Neuron (in vitro differentiated cells): ENCODE results near the gene ICAM5.

ENCODE experiments used
- H2AFZ ChIP-seq: one replicate; pipeline ENCODE4 v1.6.1; 2013; ENCODE audit warnings: low read depth, mild to moderate bottlenecking, inconsistent platforms, low read length, moderate library complexity
- H3K27me3 ChIP-seq: one replicate; pipeline ENCODE4 v1.6.1; 2013; ENCODE audit warnings: low read length; ENCODE audit not compliant: insufficient read depth
- H3K36me3 ChIP-seq: one replicate; pipeline ENCODE4 v1.6.1; 2013; ENCODE audit warnings: low read length; ENCODE audit not compliant: insufficient read depth
- H3K4me1 ChIP-seq: one replicate; pipeline ENCODE4 v1.6.1; 2013; ENCODE audit warnings: low read length; ENCODE audit not compliant: insufficient read depth
- H3K4me3 ChIP-seq: 2 replicates; pipeline ENCODE4 v1.5.1; 2013; ENCODE audit warnings: mild to moderate bottlenecking, low read length, moderate library complexity
- H3K9me3 ChIP-seq: one replicate; pipeline ENCODE4 v1.6.1; 2013; ENCODE audit warnings: low read length

ICAM5 gene

DNA sequence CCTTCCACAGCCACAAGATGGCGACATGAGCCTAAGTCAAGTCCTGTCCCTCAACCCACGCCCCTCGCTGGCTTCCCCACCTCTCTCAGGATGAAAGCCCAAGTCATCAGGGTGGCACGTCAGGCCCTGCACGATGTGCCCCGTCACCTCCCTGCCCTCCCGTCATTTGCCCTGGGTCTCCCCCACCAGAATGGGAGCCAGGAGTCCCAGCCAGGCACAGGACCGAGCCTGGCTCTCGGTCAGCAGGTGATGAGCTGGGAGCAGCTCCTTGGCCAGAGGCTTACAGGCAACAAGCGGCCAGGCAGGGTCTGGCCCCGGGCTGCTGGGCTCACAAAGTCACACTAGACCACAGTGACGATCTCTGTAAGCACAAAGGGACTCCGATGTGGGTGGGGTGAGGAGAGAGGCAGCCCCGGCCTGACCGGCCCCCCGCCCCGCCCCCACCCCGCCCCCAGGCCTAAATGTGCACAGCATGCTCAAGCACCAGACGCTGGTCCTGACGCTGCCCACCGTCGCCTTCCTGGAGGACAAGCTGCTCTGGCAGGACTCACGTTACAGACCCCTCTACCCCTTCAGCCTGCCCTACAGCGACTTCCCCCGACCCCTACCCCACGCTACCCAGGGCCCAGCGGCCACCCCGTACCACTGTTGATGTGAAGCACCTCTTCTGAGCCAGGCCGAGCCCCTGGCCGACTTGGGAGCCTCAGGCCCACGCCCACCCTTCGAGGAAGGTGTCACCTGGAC lies 30.4 kb upstream of the ICAM5 start:
- H3K36me3 ChIP-seq, result peaks cover 38% of the 10 kb centered on the region
- no peak overlapping the region for H2AFZ ChIP-seq
- no peak overlapping the region for H3K4me3 ChIP-seq
- no peaks in the 10 kb centered on the region for H3K27me3 ChIP-seq
- peaks cover 2% of the 10 kb centered on the region for H3K4me1 ChIP-seq
- H3K9me3 ChIP-seq, result no peaks in the 10 kb centered on the region

DNA sequence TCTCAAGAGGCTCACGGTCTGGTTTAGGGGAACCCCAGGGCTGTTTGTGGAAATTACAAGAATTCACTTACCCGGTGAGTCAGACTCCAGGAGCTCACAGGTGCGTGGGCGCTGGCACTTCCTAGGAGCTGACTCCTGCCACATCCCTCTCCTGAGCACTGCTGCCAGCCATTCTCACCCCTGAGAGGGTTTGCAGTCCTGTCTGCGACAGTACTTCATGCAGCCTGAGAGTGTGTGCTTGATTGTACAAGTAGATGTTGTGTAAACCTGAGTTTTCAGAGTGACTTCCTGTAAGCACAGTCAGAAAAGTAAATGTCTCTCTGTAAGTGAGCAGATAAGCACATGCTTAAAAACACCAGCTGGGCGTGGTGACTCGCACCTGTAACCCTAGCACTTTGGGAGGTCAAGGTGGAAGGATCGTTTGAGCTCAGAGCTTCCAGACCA lies 29.6 kb upstream of the ICAM5 start:
- Histone ChIP-seq H3K4me3 (no peak overlapping the region), H3K9me3 (no peaks in the 10 kb centered on the region), H3K4me1 (peaks cover 2% of the 10 kb centered on the region), H3K27me3 (no peaks in the 10 kb centered on the region), H2AFZ (no peak overlapping the region), H3K36me3 (peaks cover 33% of the 10 kb centered on the region)

DNA sequence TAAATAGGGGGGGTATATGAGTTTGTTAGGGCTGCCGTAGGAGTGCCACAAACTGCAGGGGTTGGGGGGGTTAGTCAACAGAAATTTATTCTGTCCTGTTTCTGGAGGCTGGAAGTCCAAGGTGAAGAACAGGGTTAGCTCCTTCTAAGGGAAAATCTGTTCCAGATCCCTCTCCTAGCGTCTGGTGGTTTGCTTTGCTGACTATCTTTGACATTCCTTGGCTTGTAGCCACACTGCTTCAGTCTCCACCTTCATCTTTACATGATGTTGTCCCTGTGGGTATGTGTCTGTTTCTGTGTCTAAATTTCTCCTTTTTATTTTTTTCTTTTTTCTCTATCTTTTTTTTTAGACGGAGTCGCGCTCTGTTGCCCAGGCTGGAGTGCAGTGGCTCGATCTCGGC lies 27.0 kb upstream of the ICAM5 start:
- H3K9me3 ChIP-seq, result no peaks in the 10 kb centered on the region
- H3K36me3 ChIP-seq, result peaks cover 10% of the 10 kb centered on the region
- no peak overlapping the region for H2AFZ ChIP-seq
- no peaks in the 10 kb centered on the region for H3K27me3 ChIP-seq
- no peak overlapping the region for H3K4me3 ChIP-seq
- peaks cover 2% of the 10 kb centered on the region for H3K4me1 ChIP-seq

DNA sequence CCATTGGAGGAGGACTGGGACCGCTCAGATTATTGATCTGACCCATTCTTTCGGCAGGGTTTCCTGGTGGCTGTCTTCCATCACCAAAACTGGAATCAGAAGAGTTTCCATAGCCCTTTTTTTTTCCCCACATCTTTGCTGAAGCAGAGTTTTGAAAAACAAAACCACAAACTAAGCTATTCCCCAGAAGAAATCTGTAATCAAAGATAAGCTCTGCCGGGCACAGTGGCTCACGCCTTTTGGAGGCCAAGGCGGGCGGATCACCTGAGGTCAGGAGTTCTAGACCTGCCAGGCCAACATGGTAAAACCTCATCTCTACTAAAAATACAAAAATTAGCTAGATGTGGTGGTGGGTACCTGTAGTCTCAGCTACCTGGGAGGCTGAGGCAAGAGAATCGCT lies 23.0 kb upstream of the ICAM5 start:
- H3K9me3 ChIP-seq, result no peaks in the 10 kb centered on the region
- H2AFZ ChIP-seq, result no peak overlapping the region
- no peaks in the 10 kb centered on the region for H3K27me3 ChIP-seq
- H3K4me3 ChIP-seq, result no peak overlapping the region
- no peaks in the 10 kb centered on the region for H3K36me3 ChIP-seq
- H3K4me1 ChIP-seq, result peaks cover 12% of the 10 kb centered on the region

DNA sequence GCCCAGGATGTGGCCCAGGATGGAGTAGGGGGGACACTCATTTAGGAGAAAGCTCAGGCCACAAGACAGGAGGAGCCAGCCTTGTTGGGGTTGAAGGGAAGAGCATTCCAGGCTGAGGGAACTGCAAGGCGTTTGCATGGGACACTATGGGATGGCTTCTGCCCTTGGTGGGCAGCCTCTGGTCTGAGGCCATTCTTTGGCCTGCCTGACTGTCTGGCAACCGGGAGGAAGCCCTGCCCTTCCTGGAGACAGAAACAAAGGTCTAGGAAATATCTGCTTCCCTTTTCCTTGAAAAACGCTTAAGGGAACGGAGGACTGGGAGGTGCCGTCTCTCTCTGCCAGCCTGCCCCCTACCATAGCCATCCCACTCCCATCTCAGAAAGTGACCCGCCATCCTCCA lies 21.7 kb upstream of the ICAM5 start:
- H3K4me3 ChIP-seq, result no peak overlapping the region
- H3K9me3 ChIP-seq, result no peaks in the 10 kb centered on the region
- no peaks in the 10 kb centered on the region for H3K36me3 ChIP-seq
- no peak overlapping the region for H2AFZ ChIP-seq
- H3K4me1 ChIP-seq, result peaks cover 12% of the 10 kb centered on the region
- H3K27me3 ChIP-seq, result no peaks in the 10 kb centered on the region

DNA sequence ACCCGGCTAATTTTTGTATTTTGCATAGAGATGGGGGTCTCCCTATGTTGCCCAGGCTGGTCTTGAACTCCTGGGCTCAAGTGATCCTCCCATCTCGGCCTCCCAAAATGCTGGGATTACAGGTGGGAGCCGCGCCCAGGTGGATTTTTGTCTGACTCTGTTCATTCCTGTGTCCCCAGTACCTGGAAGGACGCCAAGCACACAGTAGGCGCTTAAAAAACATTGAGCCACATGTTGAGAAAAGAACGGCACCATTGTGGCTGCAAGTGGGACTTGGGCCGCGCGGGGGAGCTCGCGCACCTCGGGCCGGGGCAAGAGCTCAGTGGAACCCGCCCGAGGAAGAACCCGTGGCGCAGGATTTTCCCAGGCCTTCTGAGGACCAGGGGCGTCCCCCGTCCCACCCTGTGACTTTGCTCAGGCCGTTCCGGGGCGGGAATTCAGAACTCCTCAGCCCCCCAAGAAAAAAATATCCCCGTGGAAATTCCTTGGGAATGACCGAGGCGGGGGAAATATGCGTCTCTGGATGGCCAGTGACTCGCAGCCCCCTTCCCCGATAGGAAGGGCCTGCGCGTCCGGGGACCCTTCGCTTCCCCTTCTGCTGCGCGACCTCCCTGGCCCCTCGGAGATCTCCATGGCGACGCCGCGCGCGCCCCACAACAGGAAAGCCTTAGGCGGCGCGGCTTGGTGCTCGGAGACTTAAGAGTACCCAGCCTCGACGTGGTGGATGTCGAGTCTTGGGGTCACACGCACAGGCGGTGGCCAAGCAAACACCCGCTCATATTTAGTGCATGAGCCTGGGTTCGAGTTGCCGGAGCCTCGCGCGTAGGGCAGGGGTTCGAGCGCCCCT lies 20.2 kb upstream of the ICAM5 start:
- peaks cover 12% of the 10 kb centered on the region for H3K4me1 ChIP-seq
- peak overlapping the region; percentile 20 for H3K4me3 ChIP-seq

DNA sequence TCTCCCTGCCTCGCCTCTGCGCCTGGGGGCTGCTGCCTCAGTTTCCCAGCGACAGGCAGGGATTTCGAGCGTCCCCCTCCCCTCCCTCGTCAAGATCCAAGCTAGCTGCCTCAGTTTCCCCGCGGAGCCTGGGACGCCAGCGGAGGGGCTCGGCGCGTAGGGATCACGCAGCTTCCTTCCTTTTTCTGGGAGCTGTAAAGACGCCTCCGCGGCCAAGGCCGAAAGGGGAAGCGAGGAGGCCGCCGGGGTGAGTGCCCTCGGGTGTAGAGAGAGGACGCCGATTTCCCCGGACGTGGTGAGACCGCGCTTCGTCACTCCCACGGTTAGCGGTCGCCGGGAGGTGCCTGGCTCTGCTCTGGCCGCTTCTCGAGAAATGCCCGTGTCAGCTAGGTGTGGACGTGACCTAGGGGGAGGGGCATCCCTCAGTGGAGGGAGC lies 19.6 kb upstream of the ICAM5 start:
- Histone ChIP-seq H3K4me1 (peaks cover 12% of the 10 kb centered on the region), H3K27me3 (no peaks in the 10 kb centered on the region), H3K9me3 (no peaks in the 10 kb centered on the region), H3K36me3 (no peaks in the 10 kb centered on the region), H3K4me3 (peak overlapping the region; percentile 34), H2AFZ (peak overlapping the region; percentile 43)

More for the DNA sequence above, 20.2 kb upstream of the ICAM5 start:
- Histone ChIP-seq H3K27me3 (no peaks in the 10 kb centered on the region), H2AFZ (peak overlapping the region; percentile 43), H3K36me3 (no peaks in the 10 kb centered on the region), H3K9me3 (no peaks in the 10 kb centered on the region)

DNA sequence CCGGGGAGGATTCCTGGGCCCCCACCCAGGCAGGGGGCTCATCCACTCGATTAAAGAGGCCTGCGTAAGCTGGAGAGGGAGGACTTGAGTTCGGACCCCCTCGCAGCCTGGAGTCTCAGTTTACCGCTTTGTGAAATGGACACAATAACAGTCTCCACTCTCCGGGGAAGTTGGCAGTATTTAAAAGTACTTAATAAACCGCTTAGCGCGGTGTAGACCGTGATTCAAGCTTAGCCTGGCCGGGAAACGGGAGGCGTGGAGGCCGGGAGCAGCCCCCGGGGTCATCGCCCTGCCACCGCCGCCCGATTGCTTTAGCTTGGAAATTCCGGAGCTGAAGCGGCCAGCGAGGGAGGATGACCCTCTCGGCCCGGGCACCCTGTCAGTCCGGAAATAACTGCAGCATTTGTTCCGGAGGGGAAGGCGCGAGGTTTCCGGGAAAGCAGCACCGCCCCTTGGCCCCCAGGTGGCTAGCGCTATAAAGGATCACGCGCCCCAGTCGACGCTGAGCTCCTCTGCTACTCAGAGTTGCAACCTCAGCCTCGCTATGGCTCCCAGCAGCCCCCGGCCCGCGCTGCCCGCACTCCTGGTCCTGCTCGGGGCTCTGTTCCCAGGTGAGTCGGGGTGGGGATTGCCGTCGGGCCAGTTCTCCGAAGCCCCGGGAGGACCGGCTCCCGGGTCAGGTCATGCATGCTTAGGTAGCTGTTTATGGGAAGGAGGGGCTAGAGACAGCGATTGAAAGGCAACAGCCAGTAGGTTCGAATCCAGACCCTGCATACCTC lies 18.9 kb upstream of the ICAM5 start, which contains the start of gene ICAM1:
TSS of gene ICAM1 (plus strand) at position 505 of the 779 bp plus-strand sequence. CDS start at position 545, 40 bp downstream.
- Histone ChIP-seq H2AFZ (peak within 1 kb of the TSS; percentile 46), H3K27me3 (no peaks in the 10 kb centered on the region), H3K36me3 (no peaks in the 10 kb centered on the region), H3K4me3 (peak within 1 kb of the TSS; percentile 34), H3K4me1 (peaks cover 12% of the 10 kb centered on the region), H3K9me3 (no peaks in the 10 kb centered on the region)

DNA sequence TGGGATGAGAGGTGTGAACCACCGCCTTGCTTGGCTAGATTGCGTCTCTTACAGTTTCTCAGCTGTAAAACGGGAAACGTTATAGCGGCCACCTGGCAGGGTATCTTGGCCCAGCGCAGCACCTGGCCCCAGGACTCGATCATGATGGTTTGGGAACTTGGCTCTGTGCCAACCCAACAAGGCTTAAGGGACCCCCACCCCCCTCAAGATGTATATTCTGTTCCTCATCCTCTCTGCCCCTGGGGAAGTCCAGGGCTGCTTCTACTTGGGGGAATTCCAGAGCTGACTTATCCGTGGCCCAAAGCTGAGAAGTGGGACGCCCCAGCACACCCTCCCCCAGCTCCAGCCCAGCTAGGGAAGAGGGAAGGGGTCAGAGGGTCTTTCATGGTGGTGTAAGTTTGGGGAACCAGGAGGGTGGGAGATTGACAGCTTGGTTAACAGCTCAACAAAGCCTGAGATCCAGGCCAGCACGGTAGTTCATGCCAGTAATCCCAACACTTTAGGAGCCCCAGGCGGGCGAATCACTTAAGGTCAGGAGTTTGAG lies 18.1 kb upstream of the ICAM5 start:
- Histone ChIP-seq H3K27me3 (no peaks in the 10 kb centered on the region), H3K36me3 (no peaks in the 10 kb centered on the region), H3K4me3 (peak overlapping the region; percentile 34), H2AFZ (no peak overlapping the region), H3K4me1 (peaks cover 12% of the 10 kb centered on the region), H3K9me3 (no peaks in the 10 kb centered on the region)

DNA sequence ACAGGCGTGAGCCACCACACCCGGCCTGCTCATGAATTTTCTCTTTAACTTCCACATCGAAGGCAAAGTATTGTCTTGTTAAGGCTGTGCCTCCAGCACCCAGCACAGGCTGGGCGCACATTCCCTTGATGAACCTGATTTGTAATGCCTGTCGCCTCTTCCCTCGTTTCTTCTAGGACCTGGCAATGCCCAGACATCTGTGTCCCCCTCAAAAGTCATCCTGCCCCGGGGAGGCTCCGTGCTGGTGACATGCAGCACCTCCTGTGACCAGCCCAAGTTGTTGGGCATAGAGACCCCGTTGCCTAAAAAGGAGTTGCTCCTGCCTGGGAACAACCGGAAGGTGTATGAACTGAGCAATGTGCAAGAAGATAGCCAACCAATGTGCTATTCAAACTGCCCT lies 15.2 kb upstream of the ICAM5 start:
- H2AFZ ChIP-seq, result no peak overlapping the region
- H3K36me3 ChIP-seq, result peaks cover 4% of the 10 kb centered on the region
- no peaks in the 10 kb centered on the region for H3K9me3 ChIP-seq
- H3K4me3 ChIP-seq, result no peak overlapping the region
- H3K27me3 ChIP-seq, result no peaks in the 10 kb centered on the region
- peaks cover 12% of the 10 kb centered on the region for H3K4me1 ChIP-seq

DNA sequence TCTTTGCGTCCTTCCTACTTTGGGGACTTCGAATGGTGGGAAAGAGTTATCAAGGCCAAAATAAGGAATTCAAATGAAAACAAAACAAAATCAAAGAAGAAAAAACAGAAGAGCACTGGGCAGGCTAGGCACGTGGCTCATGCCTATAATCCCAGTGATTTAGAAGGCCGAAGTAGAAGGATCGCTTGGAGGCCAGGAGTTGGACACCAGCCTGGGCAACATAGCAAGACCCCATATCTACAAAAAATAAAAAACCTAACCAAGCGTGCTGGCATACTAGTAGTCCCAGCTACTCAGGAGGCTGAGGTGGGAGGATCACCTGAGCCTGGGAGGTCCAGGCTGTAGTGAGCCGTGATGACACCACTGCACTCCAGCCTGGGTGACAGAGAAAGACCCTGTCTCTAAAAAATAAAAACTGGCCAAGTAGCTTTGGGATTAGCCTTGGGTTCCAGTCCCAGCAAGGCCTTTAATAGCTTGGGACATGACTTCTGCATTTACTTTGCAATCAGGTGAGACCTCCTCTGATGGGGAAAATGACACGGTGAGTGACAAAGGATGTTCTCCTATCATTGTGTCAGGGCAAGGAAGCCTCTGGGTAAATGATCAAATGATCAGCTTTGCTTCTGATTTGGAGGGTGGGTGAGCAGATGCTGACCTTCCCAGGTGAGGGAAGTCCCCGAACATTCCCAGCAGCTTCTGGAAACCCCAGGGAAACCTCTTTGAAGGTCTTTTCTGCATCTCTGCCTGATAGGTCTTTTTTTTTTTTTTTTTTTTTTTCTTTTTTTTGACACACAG lies 11.8 kb upstream of the ICAM5 start:
- no peaks in the 10 kb centered on the region for H3K27me3 ChIP-seq
- no peak overlapping the region for H3K4me3 ChIP-seq
- no peaks in the 10 kb centered on the region for H3K9me3 ChIP-seq
- H2AFZ ChIP-seq, result no peak overlapping the region
- no peaks in the 10 kb centered on the region for H3K4me1 ChIP-seq
- peaks cover 4% of the 10 kb centered on the region for H3K36me3 ChIP-seq

DNA sequence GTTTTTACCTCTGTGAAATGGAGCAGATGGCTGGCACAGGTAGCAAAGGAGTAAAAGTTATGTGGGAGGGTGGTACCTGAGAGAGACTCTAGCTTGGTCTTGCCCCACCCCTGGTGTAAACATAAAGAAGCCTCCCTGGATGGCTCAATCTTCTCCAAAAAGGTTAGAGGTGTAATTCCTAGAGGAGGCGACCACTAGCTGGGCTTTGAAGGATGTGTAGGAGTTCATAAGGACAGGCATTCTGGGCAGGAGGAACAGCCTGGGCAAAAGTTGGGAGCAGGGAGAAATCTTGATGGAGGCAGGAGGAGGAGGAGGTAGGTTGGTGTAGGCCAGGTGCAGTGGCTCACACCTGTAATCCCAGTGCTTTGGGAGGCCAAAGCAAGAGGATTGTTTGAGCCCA lies 10.8 kb upstream of the ICAM5 start:
- Histone ChIP-seq H2AFZ (no peak overlapping the region), H3K9me3 (no peaks in the 10 kb centered on the region), H3K4me3 (no peak overlapping the region), H3K36me3 (peaks cover 7% of the 10 kb centered on the region), H3K4me1 (no peaks in the 10 kb centered on the region), H3K27me3 (no peaks in the 10 kb centered on the region)
